ENCODE data around the gene ADD3.

Gene ADD3

GRCh38 chr10:110006358-110007160 lies 1.2 kb upstream of the ADD3 start:
- no peak for DNase-seq

GRCh38 chr10:110007161-110007700 lies 553 bp upstream of the ADD3 start:
- no peak for DNase-seq

- peak; percentile 47 for DNase-seq
Observed at GRCh38 chr10:110008518-110009339, 945 bp downstream of the ADD3 start.

- DNase-seq = no peak
Observed at GRCh38 chr10:110009736-110010475, 2.1 kb downstream of the ADD3 start.

GRCh38 chr10:110010486-110011378 lies 2.9 kb downstream of the ADD3 start:
- DNase-seq = no peak

- DNase-seq = no peak
Observed at GRCh38 chr10:110011681-110012080, 3.9 kb downstream of the ADD3 start.

- no peak for DNase-seq
Observed at GRCh38 chr10:110013630-110014293, 6.0 kb downstream of the ADD3 start.

- DNase-seq = no peak
Observed at GRCh38 chr10:110016039-110016438, 8.3 kb downstream of the ADD3 start.

GRCh38 chr10:110017052-110017451 lies 9.3 kb downstream of the ADD3 start:
- no peak for DNase-seq

GRCh38 chr10:110017907-110018306 lies 10.1 kb downstream of the ADD3 start:
- no peak for DNase-seq

- DNase-seq = no peak
Observed at GRCh38 chr10:110020265-110020664, 12.5 kb downstream of the ADD3 start.

- no peak for DNase-seq
Observed at GRCh38 chr10:110022716-110023504, 15.1 kb downstream of the ADD3 start.

GRCh38 chr10:110023785-110024465 lies 16.1 kb downstream of the ADD3 start:
- no peak for DNase-seq

GRCh38 chr10:110029450-110029849 lies 21.7 kb downstream of the ADD3 start:
- DNase-seq = no peak

- peak; percentile 75 for DNase-seq
Observed at GRCh38 chr10:110032801-110033700, 25.3 kb downstream of the ADD3 start.

GRCh38 chr10:110033701-110034235 lies 26.0 kb downstream of the ADD3 start:
- no peak for DNase-seq

GRCh38 chr10:110034596-110034995 lies 26.8 kb downstream of the ADD3 start:
- DNase-seq = no peak

- DNase-seq = no peak
Observed at GRCh38 chr10:110035070-110035921, 27.5 kb downstream of the ADD3 start.

Data from DMS 273 treated with DMSO at 0.1 percent for 48 hours (cell line).